GM12892 (cell line): ENCODE data around the gene ASGR2.

Experiments
- POLR2A ChIP-seq: IDR thresholded peaks from 2 replicates; pipeline ENCODE4 v1.6.1; 2011; ENCODE audit warnings: low read depth, low read length, control low read depth
- TAF1 ChIP-seq: IDR thresholded peaks from 2 replicates; pipeline ENCODE4 v1.6.1; 2011; ENCODE audit warnings: low read depth, mild to moderate bottlenecking, control low read depth, low read length, borderline replicate concordance

- TF ChIP-seq POLR2A (no peak; the same call in 1 of the 2 replicates), TAF1 (no peak)
Measured at GRCh38 chr17:7133424-7133823, 18.8 kb upstream of the ASGR2 start.
